Stimulated activated CD8-positive, alpha-beta memory T cell treated with anti-CD3 and anti-CD28 coated beads, Interleukin-4, amount 100 ng/mL, for 1 hour (primary cell): Measurements from ENCODE around the gene DRICH1.
"Not testable (repeated sequence)": the region's sequence is repeated elsewhere in the genome, so short reads cannot be mapped to it uniquely, and the experiment has no call there.

ENCODE experiments used
- DNase-seq, 2 donors: peaks; one replicate each; pipeline ENCODE4 v3.0.0-alpha.2; 2020; ENCODE audit warnings: low read depth in 2 of 2, low spot score in 1 of 2

The DRICH1 gene, protein sequence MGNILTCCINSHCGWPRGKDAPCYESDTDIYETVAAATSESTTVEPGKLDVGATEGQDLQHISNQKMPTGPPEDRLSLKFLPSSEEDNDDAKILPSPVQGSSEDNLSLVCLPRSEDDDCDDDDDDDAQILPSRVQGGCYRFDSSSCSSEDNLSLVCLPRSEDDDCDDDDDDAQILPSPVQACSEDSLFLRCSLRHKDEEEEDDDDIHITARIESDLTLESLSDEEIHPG

DNA sequence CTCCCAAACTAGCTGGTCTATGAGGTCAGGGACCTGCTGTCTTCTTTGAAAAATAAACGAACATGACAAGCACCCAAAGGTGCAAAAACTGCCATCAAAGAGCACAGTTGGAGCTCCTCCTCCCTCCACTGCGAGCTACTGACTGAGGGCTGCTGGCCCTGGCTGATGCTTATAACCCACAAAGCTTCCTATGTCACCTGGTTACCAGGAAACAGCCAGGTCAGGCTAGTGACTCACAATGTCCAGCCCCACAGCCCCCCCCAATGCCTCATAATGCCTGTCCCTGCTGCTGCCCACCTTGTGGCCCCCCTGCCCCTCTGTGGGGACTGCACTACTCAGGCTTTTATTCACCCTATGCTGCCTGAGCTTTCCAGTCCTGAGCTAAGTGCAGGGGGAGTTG, at the start of gene DRICH1:
Gene DRICH1, minus strand, starts transcription at position 144 of the 400 bp plus-strand sequence. CDS start 298 bp downstream, outside the sequence.
- no peak for DNase-seq

DNA sequence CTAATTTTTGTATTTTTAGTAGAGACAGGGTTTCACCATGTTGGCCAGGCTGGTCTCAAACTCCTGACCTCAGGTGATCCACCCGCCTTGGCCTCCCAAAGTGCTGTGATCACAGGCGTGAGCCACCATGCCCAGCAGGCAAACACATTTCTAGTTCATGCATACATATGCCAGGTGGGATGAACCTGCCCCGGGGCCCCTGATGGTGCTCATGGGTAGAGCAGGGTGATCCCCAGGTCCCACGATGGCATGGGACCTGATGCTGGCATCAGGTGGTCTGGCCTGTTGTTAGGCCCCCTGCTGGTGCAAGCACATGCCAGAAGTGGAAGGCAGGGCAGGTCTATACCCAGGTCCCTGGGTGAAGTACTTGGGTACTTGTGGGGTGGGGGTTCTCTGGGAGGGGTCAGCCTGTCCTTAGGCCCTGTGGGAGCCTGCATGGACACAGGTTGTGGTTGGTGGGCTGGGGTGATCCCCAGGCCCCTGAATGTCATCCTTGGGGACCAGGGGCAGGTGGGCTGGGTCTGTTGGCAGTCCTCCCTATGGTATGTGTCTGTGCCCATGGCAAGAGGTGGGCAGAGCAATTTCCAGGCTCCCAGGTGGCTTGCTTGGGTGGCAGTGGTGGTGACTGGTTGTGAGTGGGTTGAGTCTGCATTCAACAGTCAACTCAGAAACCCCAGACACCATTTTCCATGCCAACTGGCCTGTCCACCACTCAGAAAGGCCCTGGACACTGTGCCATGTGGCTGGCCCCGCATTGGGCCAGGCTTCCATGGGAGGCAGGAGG, 49.1 kb upstream of the DRICH1 start:
- no peak for DNase-seq

DNA sequence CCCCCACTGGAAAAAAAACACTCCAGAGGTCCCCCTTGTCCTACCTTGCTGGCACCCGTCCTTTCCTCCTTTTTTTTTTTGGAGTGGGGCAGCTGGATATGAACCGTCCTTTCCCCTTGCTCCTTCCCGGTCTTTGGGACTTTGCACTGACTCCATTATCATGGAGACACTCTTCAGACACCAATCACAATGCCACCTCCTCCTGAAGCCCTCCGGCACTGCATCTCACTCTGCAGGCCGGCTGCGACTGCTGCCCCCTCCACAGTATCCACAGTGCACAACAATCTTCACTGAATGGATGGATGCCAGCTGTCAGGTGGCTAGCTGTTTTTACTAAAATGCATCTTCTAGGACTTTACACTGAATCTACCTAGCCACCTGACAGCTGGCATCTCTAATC, 46.0 kb upstream of the DRICH1 start:
- DNase-seq = no peak

DNA sequence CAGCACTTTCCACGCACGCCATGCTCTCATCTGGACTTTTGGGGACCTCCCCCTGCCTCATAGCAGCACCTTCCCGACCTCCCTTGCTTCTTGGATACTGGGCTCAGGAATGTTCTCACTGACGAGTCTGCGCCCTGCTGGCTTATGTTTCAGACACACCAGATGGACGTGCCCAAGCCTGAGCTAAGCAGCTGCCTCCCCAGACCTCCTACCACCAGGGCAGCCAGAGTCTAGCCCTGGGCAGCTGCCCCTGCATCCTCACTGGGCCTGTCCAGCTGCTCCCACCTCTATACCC, 45.5 kb upstream of the DRICH1 start:
- DNase-seq = no peak

DNA sequence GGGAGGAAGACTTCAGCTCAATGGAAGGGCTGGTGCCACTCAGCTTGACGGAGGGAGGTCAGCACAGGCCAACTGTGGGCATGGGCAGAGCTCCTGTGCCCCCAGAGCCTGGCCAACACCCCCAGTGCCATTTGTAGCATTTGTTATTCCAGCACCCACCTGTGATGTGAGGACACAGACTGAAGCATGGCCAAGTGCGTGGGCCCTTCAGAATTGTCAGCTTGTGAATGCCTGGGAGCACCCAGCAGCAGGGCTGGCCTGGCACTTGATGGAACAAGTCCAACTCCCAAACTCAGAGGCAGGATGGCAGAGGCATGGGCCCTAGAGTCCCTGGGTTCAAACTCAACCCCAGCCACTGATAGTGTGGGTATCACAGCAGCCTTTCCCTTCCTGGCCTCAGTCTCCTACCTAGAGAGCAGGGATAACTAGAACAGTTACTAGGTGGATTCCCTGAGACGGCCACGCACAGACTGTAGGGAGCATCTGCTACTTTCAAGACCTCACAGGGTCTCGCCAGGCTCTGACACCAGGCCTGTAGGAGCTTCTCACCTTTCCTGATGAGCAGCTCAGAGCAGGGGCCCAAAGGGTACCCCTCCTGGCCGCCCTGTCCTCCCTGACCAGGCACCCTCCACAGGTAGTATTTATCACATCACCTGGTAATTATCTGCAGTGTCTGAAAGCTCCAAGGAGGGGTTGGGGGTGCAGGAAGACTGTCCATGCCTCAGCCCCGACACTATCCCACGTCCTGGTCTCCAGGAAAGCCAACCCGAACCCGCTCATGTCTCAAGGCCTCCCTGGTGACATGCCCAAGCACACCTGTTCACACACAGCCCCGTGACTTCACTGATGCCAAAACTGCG, 45.0 kb upstream of the DRICH1 start:
- not testable (repeated sequence) for DNase-seq

DNA sequence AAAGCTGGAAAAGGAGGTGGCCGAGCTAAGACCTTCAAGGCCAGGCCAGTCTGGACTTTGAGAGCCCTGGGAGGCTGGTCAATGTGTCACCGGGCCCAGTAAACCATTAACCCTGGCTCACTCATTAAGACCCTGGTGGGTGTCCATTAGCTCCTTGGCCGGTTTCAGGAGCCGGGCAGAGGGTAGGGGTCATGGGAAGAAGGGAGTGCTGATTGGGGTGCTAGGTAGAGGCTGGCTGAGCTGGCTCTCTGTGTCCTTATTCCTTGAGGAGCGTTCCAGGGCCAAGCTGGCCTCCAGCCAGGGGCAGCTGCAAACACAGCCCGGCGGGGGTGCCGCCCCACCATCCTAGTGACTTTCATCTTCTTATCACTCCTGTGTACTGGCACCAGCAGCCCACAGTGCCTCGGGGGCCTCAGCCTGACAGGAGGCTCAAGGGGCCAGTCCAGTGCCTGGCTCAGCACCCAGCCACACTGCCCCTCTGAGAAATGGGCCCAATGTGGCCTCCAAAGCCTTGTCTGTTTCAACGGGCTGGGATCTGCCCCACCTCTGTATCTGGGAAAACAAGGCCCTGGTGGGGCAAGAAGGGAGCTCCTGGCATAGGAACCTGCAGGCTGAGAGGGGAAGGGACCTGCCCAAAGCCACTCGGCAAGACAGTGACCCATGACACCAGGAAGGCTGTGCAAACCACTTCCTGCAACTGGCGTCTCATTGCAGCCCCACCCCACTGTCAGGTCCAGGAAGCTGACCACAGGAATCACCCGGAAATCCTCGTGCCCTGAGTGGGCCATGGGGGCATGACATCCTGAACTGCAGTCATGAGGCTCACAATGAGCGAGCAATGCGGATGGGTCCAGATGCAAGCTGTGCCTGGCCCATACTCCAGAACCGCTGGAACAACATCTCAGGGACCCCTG, 43.6 kb upstream of the DRICH1 start:
- no peak for DNase-seq

DNA sequence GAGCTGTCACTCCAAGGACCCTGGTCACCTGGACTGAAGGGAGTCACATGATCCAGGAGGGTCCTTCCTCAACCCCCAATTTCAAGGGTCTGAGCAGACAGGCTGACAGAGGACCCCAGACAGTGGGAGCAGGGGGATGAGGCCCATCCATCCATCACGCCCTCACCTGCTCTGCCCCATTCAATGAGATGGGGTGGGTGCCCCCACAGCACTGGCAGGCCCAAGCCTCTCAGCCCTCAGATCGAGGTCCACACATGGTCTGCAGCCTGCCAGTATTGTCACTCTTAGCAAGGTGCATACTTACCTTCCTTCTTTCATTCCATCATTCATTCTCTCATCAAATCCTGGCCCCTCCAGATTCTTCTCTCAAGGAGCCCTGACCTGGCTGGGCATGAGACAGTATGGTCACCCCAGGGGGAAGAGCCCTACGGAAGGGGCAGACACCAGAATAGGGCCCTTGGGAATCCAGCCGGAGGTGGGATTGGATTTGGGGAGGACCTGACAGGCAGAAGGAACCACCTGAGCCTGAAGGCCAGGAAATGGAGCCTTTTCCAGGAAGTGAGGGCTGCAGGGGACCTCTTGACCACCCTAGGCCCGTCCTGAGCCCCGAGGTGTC, 42.9 kb upstream of the DRICH1 start:
- not testable (repeated sequence) for DNase-seq

DNA sequence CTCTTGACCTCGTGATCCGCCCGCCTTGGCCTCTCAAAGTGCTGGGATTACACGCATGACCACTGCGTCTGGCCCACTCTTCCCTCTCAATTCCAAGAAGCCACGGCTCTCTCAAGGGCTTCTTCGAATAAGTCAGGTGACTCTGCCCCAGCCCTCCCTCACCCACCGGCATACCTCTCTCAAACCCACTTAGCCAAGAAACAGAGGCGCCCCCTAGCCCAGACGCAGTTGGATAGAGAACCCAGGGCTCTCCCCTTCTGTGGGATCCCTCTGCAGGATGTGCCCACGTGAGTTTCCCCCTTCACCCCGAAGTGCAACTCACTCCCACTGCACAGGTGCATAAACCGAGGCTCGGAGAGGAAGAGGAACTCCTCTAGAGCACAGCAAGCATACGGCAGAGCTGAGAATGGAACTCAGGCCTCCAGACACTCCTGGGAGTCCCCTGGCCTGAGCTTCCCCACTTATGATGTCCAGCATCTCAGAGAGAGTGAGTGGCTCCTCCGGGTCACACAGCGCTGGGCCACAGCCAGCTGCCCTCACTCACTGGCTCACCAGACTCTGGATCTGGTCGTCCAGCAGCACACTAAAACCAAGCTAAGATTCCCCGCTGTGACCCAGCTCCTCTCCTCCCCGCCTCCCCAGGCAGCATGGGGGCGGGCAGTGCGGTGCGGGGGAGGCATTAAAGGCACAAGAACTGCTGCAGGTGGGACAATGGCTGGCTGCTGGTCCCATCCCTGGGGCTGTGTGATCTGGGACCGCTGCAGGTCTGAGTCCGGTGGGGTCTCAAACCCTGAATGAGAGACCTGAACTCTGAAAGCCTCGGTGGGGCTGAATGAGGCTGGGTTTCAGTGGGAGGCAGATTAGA, 41.9 kb upstream of the DRICH1 start:
- DNase-seq = no peak

DNA sequence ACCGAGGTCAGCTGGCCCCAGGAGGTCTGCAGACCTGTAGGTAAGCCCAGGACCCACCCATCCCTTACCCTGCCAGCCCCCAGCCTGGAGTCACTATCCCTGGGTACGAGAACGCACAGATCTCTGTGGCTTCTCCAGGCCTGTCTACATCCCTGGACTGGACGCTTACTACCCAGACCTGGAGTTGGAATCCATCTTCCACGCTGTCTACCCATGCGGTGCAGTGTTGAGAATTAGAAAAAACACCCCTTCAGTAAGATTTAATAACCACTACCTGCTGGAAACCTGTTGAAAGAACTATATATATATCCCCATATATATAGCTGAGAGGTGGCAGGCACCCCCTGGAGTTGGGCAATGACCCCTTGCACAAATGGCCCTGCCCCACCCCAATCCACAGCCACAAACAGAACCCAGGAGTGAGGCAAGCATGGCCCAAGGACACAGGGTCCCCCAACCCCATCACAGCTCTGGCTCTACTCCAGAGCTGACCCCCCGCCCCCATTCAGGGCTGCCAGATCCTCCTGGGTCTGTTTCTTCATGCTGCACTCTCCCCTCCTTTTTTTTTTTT, 41.0 kb upstream of the DRICH1 start:
- no peak for DNase-seq

DNA sequence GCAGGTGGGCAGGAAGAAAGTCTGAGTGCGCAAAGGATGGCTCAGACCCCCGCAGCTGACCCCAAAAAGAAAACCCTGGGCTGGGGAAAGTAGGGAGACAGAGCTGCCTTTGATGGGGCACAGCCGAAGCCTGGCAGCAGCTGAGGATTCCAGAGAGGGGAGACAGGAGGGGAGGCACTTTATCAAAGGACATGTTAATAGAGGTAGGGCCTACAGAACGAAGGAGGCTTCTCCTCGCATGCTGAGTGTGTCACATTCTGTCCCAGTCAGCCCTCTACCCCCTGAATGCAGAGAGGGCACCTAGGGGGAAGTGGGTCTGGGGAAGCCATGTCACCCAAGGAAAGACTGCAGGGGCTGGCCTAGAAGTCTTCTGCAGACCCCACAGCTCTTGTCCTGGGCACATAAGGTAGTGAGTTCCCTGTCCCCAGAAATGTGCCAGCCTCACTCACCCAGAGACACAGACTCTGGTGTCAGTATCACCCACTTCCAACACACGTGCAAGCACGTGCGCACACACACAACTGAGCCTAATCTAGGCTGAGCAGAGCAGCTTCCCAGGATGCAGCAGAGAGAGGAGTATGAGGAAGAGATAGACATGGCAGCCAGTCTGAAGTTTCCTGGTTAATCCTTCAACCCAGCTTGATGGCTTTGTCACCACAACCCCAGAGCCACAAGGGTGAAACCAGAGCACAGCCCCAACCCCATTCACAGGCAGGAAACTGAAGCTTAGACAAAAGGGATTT, 40.4 kb upstream of the DRICH1 start:
- DNase-seq = not testable (repeated sequence)

DNA sequence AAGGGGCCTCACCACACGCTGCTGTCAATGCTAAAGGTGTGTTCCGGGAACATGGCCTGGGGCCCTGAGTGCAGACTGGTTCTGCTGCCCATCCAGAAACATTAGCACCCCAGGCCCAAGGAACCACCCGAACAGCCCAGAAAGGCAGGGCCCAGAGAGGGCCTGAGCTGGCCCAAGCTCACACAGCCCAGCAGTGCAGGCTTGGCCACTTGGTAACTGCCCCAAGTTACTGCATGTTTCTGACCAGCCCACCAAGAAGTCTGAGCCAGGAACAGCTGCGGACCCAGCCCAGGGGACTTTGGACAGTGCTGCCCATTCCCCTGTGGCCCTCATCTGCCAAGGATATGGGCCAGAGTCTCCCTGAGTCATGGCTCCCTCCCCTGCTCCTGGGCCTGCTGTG, 39.3 kb upstream of the DRICH1 start:
- not testable (repeated sequence) for DNase-seq

DNA sequence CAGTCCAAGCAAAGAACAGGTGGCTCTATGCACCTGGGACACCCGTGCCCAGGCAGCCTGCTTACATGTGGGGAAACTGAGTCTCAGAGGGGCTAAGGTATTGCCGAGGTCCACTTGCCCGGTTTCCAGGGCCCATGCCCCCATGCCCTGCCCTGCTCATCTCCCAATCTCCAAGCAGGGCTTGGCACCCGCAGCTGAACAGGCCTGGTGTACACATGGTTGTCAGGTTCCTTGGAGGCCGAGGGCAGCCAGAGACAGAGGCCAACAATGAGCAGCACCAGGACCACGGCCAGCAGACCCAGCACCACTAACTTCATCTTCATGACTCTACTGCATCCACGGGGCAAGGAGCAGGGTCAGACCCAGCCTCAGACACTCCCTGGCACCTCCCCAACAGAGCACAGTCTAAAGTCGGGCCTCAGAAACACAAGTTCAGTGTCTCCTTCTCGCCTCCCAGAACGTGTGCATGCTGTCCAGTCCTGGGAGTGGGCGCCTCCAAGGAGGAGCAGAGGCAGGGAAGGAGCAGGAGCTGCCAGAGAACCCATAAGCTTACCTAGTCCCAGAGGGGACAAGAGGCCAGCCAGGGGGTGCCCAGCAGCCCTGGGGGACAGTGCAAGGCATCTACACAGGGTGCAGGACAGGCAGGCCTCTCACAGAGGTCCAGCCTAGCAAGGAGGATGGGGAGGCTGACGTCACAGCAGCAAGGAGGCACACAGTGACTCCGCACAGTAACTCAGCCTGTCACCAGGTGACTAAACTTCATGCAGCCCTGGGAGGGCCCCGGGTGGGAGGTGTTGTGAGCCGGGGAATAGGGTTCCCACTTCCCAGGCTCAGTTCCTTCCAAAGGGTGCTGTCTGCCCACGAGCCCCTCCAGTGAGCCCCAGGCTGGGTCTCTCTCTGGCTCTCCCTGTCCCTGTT, 38.5 kb upstream of the DRICH1 start:
- no peak for DNase-seq

DNA sequence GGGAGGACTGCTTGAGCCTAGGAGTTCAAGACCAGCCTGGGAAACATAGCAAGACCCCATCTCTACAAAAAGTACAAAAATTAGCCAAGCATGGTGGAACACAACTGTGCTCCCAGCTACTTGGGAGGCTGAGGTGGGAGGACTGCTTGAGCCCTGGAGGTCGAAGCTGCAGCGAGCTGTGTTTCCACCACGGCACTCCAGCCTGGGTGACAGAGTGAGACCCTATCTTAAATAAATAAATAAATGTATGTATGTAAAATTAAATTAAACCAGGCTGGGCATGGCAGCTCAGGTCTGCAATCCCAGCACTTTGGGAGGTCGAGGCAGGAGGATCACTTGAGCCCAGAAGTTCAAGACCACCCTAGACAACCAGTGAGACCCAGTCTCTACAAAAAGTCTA, 28.3 kb upstream of the DRICH1 start:
- DNase-seq = not testable (repeated sequence)

DNA sequence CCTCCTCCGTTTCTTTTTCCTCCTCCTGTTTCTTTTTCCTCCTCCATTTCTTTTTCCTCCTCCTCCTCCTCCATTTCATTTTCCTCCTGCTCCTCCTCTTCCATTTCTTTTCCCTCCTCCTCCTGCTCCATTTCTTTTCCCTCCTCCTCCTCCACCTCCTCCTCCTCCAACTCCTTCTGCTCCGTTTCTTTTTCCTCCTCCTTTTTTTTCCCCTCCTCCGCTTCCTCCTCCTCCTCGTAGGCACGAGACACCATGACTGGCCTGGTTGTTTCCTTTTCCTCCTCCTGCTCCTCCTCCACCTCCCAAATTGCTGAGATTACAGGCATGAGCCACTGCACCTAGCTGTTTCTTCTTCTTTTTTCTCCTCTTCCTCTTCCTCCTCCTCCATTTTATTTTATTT, 25.6 kb upstream of the DRICH1 start:
- no peak for DNase-seq

DNA sequence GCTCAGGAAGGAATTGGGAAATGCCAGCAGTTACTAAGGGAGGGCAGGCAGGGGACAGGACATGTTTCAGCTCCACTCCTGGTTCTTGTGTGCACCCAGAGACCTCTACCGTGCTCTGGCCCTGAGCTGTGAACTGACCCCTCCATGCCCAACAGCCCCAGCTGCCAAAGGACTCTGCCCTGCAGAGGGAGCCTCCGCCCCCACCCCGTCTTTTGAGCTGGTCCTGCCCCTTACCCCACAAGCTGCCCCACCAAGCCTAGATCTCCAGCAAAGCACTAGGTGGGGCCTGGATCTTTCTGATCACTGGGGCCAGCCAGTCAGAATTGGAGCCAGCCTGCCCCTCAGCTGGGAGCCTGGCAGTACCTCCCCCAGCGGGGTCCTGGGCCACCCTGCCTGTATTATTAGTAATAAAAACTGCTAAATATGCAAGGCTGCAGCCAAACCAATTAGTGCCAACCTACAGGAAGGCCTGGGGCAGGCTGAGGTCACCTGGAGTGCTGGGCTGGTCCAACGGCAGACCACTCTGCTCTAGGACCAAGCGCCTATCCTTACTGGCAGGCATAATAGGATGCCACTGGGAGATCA, 23.9 kb upstream of the DRICH1 start:
- no peak for DNase-seq

DNA sequence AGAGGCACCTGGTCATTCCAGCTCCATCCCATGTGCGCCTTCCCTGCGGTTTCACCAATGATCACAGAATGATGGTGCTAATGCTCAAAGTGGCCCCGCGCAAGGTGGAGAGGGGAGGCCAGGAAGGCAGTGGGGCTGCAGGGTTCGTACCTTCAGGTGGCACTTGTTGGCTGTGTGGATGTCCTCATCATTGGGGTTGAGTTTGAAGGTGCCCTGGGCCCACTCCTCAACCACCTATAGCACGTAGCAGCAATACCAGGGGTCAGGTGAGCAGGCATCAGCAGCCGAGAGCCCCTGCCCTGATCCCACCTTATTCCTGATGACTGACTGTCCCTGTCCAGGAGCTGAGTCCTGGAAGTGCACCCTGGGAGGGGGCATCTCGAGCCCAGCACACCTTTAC, 20.6 kb upstream of the DRICH1 start:
- no peak for DNase-seq

DNA sequence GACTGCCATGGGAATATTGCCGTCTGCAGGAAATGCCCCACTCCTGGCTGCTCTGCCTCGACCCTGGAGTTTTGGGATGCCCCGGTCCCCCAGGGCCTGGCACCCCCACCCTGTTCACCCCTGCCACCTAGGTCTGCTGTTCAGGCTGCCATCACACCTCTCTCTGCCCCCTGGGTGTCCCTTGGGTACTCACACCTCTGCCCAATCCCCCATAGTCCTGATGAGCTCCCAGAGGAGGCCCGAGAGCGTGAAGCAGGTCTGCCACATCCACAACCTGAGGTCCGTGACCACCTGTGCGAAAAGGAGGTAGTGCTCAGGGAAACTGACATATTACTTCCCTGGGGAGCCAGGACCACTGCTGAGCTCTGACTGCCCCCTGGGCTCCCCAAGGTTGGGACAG, 20.2 kb upstream of the DRICH1 start:
- DNase-seq = no peak
